Peyer's patch (tissue), 4 donors: ENCODE results near the gene ARFRP1.

ENCODE experiments used
- POLR2A ChIP-seq, 2 donors: fragments of 450-650 bp; IDR thresholded peaks; one replicate each; pipeline ENCODE4 v1.5.1; 2017; ENCODE audit warnings: antibody characterized with exemption in 2 of 2, mild to moderate bottlenecking in 2 of 2, moderate library complexity in 2 of 2
- TF ChIP-seq, protein P1 (sequence below), 6 experiments: fragments of 450-650 bp in 4 of 6; fragments of 200-600 bp in 2 of 6; sonication (generic) in 1 of 6; IDR thresholded peaks; one replicate each; pipeline ENCODE4 v1.5.1; 2017 to 2019; ENCODE audit warnings: antibody characterized with exemption in 6 of 6, mild to moderate bottlenecking in 3 of 6, moderate library complexity in 1 of 6

DNA sequence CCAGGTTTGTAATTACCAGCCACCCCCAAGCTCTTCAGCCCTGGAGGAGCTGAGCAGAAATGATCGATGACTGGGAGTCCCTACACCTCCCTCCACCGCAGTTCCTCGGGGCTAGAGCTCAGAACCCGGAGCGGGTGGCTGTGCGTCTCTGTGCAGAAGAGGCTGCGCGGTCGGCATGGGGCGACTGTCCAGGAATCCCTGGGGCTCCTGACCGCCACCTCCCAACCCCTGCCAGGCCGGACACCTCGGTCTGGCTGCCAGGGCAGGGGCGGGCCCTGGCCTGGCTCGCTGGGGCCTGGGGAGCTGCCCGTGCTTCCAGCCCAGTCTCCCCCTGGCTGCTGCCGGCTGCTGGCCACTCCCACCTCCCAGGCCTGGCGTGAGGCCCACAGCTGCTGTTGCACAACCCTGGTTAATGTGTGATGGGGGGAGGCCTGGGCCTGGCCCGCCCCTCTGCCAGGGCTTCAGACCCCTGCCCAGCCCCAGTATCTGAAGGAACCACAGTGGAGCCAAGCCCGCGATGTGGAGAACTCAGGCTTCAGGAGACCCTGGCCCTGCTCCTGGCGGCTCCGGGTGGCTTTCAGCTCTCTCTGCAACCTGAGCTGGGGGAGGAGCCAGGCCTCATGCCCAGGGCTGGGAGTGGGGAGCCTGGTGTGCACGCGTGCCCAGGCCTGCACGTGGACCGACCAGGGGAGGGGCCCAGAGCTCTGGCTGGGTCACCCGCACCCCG is 33.0 kb upstream of the ARFRP1 start:
- TF ChIP-seq, protein P1, sequence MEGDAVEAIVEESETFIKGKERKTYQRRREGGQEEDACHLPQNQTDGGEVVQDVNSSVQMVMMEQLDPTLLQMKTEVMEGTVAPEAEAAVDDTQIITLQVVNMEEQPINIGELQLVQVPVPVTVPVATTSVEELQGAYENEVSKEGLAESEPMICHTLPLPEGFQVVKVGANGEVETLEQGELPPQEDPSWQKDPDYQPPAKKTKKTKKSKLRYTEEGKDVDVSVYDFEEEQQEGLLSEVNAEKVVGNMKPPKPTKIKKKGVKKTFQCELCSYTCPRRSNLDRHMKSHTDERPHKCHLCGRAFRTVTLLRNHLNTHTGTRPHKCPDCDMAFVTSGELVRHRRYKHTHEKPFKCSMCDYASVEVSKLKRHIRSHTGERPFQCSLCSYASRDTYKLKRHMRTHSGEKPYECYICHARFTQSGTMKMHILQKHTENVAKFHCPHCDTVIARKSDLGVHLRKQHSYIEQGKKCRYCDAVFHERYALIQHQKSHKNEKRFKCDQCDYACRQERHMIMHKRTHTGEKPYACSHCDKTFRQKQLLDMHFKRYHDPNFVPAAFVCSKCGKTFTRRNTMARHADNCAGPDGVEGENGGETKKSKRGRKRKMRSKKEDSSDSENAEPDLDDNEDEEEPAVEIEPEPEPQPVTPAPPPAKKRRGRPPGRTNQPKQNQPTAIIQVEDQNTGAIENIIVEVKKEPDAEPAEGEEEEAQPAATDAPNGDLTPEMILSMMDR (IDR thresholded peaks at IDR 0.05): peak in 2 of 6 experiments; percentile 52 to 56
- peak; percentile 24 for TF ChIP-seq POLR2A (IDR thresholded peaks at IDR 0.05)
